B cell (primary cell): Measurements from ENCODE around the gene FAAH.

Source experiments
- EZH2 ChIP-seq: IDR thresholded peaks from 2 replicates; pipeline ENCODE4 v1.6.1; 2012; ENCODE audit warnings: borderline replicate concordance, low read depth, mild to moderate bottlenecking, moderate library complexity, low read length; ENCODE audit not compliant: insufficient read depth, poor library complexity, severe bottlenecking
- TF ChIP-seq, protein P1 (sequence below): fragments of 200-600 bp; IDR thresholded peaks from one replicate; pipeline ENCODE4 v1.8.0; 2022; ENCODE audit warnings: antibody characterized with exemption, mild to moderate bottlenecking

DNA sequence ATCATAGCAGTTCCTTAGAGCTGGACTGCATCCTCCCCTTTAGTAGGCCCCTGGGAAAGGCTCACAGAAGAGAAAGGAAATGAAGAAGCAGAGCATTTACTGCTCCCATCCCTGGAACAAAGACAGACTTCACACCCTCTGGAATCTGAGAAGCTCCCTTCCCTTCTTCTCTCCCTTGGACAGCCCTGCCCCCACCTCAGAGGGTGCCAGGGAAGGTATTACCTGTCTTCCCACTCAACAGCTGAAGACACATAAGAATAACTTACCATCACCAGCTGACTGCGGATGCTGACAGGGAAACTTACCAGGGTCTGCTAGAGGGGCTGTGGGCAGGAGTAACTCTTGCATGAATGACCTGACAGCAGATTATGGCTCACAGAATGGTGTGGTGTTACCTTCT is 14.1 kb upstream of the FAAH start:
- TF ChIP-seq, protein P1, sequence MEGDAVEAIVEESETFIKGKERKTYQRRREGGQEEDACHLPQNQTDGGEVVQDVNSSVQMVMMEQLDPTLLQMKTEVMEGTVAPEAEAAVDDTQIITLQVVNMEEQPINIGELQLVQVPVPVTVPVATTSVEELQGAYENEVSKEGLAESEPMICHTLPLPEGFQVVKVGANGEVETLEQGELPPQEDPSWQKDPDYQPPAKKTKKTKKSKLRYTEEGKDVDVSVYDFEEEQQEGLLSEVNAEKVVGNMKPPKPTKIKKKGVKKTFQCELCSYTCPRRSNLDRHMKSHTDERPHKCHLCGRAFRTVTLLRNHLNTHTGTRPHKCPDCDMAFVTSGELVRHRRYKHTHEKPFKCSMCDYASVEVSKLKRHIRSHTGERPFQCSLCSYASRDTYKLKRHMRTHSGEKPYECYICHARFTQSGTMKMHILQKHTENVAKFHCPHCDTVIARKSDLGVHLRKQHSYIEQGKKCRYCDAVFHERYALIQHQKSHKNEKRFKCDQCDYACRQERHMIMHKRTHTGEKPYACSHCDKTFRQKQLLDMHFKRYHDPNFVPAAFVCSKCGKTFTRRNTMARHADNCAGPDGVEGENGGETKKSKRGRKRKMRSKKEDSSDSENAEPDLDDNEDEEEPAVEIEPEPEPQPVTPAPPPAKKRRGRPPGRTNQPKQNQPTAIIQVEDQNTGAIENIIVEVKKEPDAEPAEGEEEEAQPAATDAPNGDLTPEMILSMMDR = no peak
- TF ChIP-seq EZH2 = no peak
